ENCODE measurements around the gene LILRB3. TPM values are rescaled to one million over a fixed set of nuclear protein-coding genes. Genes with fewer than 3 reads are reported as not detected.

LILRB3 gene
- polyA plus RNA-seq, 1 donor (not counting 4 experiments of a cell fraction or from before 2014, with no cell fraction given), result not detected

DNA sequence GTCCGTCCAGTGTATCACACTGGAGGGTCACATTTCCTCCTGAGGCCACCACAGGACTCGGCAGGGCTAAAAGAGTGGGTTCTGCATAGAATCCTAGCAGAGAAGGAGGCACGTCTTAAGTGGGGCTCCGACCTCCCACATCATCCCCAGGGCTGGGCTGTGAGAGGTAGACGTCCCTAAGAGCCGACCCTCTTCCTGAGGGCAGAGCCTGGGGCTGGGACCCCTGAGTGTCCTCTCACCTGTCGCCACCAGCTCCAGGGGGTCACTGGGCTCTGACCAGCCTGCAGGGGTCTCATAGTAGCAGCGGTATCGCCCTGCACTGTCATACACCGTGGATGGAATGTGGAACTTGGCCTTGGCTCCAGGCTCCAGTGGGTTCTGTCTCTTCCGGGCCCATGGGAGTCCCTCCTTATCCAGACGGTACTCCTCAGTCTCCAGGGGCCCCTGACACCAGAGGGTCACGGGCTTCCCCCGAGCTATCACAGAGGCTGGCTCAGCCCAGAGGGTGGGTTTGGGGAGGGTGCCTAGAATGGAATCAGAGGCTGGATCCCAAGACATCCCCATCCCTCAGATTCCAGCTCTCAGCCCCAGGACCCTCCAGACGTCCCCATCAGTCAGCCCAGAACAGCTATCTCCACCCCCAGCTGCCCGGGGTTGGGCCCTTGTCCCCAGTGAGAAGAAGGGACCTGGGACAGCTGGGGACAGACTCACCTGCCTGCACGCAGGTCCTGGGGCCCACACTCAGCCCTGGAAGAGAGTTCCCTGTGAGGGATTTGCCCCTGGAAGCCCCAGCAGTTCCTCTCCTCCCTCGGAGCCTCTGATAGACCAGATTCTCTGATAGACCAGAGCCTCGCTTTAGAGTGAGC, 33.7 kb upstream of the LILRB3 start:
- dilution Hi-C loops (cut with MboI; ENCODE audit: extremely low pct_ligation_motif_present, low sequenced_read_pairs), result no loop called here
- peaks cover 17% of the 10 kb centered on the region for H3K27me3 ChIP-seq (ENCODE audit: control insufficient read depth, extremely low read depth, insufficient read depth, low read length)
- H3K27ac ChIP-seq (ENCODE audit: control insufficient read depth, insufficient read depth, low read length), result no peak overlapping the region
- no peak for FAIRE-seq
- no peaks in the 10 kb centered on the region for H4K20me1 ChIP-seq (ENCODE audit: control insufficient read depth, extremely low read depth, insufficient read depth, low read length)
- no peak for TF ChIP-seq CTCF (optimal IDR thresholded peaks at IDR 0.05 in 1 of 3, IDR thresholded peaks at IDR 0.05 in 1 of 3, conservative IDR thresholded peaks at IDR 0.05 in 1 of 3; ENCODE audit: extremely low read depth in 1 of 3, insufficient read depth in 2 of 3, low read length in 3 of 3)
- no peak for TF ChIP-seq EZH2 (IDR thresholded peaks at IDR 0.05; ENCODE audit: low read length)
- no peak overlapping the region for H2AFZ ChIP-seq (ENCODE audit: control insufficient read depth, low read length)
- no peaks in the 10 kb centered on the region for H3K79me2 ChIP-seq (ENCODE audit: control insufficient read depth, insufficient read depth, low read length)
- no peak for DNase-seq (ENCODE audit: low read depth, low spot score)
- no peak overlapping the region for H3K4me2 ChIP-seq (ENCODE audit: control insufficient read depth, extremely low read depth, insufficient read depth, low read depth, low read length)
- no peaks in the 10 kb centered on the region for H3K4me1 ChIP-seq (ENCODE audit: control insufficient read depth, extremely low read depth, insufficient read depth, low read length)
- H3K9me1 ChIP-seq (ENCODE audit: control insufficient read depth, extremely low read depth, insufficient read depth, low read length), result no peaks in the 10 kb centered on the region
- no peak overlapping the region for H3K9ac ChIP-seq (ENCODE audit: control insufficient read depth, extremely low read depth, insufficient read depth, low read length)
- no peaks in the 10 kb centered on the region for H3K9me3 ChIP-seq (ENCODE audit: control insufficient read depth, low read depth, low read length)
- H3K36me3 ChIP-seq (ENCODE audit: control insufficient read depth in 2 of 2, extremely low read depth in 1 of 2, insufficient read depth in 2 of 2, low read length in 2 of 2), result no peaks in the 10 kb centered on the region
- no peak overlapping the region for H3K4me3 ChIP-seq (ENCODE audit: control insufficient read depth in 2 of 3, extremely low read depth in 1 of 3, insufficient read depth in 2 of 3, low read depth in 1 of 3, low read length in 3 of 3)

DNA sequence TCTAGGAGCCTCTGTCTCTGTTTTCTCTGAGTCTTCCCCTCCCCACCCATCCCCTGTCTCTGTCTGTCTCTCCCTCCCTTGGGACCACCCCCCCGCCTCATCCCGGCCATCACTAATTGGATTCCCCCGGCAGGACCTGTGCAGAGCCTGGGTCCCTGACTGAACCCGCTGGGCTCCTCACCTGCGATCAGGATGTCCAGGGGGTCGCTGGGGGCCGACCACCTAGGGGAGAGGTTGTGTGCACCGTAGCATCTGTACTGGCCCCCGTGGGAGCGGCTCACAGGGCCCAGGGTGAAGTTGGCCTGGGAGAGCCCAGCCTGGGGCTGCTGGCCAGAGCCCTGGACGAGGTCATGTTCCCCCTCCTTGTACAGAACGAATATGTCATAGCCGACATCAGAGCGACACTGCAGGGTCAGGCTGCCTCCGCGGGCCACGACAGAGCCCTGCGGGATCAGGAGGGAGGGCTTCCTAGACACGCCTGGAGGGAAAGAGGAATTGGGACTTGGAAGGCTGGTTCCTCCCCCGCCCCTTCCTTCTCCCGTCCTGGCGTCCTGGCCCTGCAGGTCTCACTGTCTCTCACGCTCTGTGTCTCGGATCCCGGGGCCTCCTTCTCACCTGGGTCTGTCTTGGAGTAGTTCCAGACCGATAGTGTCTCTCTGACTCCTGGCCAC, 32.4 kb upstream of the LILRB3 start:
- FAIRE-seq (no peak), DNase-seq (ENCODE audit: low read depth, low spot score) (no peak)
- Histone ChIP-seq H3K36me3 (ENCODE audit: control insufficient read depth in 2 of 2, extremely low read depth in 1 of 2, insufficient read depth in 2 of 2, low read length in 2 of 2) (no peaks in the 10 kb centered on the region), H3K9me1 (ENCODE audit: control insufficient read depth, extremely low read depth, insufficient read depth, low read length) (no peaks in the 10 kb centered on the region), H3K79me2 (ENCODE audit: control insufficient read depth, insufficient read depth, low read length) (no peaks in the 10 kb centered on the region), H4K20me1 (ENCODE audit: control insufficient read depth, extremely low read depth, insufficient read depth, low read length) (no peaks in the 10 kb centered on the region), H3K4me1 (ENCODE audit: control insufficient read depth, extremely low read depth, insufficient read depth, low read length) (no peaks in the 10 kb centered on the region), H3K9me3 (ENCODE audit: control insufficient read depth, low read depth, low read length) (no peaks in the 10 kb centered on the region), H3K27me3 (ENCODE audit: control insufficient read depth, extremely low read depth, insufficient read depth, low read length) (peaks cover 17% of the 10 kb centered on the region), H3K4me2 (ENCODE audit: control insufficient read depth, extremely low read depth, insufficient read depth, low read depth, low read length) (no peak overlapping the region), H3K27ac (ENCODE audit: control insufficient read depth, insufficient read depth, low read length) (no peak overlapping the region), H2AFZ (ENCODE audit: control insufficient read depth, low read length) (no peak overlapping the region), H3K9ac (ENCODE audit: control insufficient read depth, extremely low read depth, insufficient read depth, low read length) (no peak overlapping the region), H3K4me3 (ENCODE audit: control insufficient read depth in 2 of 3, extremely low read depth in 1 of 3, insufficient read depth in 2 of 3, low read depth in 1 of 3, low read length in 3 of 3) (no peak overlapping the region)
- TF ChIP-seq EZH2 (IDR thresholded peaks at IDR 0.05; ENCODE audit: low read length) (no peak), CTCF (optimal IDR thresholded peaks at IDR 0.05 in 1 of 3, IDR thresholded peaks at IDR 0.05 in 1 of 3, conservative IDR thresholded peaks at IDR 0.05 in 1 of 3; ENCODE audit: extremely low read depth in 1 of 3, insufficient read depth in 2 of 3, low read length in 3 of 3) (no peak)
- dilution Hi-C loops (cut with MboI; ENCODE audit: extremely low pct_ligation_motif_present, low sequenced_read_pairs), result no loop called here
